Measurements from ENCODE around the gene IQGAP3. TPM values are rescaled to one million over a fixed set of nuclear protein-coding genes. Genes with fewer than 3 reads are reported as not detected.

Gene IQGAP3
- total and polyA plus RNA-seq, 2 of the 4 experiments (the other 2 are of a cell fraction), result 12.5 to 13.6 TPM

- TF ChIP-seq POLR2A (IDR thresholded peaks at IDR 0.05; ENCODE audit: low read depth, low read length) (no peak), MXI1 (IDR thresholded peaks at IDR 0.05; ENCODE audit: borderline replicate concordance, low read depth, low read length) (no peak), FOS (IDR thresholded peaks at IDR 0.05; ENCODE audit: low read depth, low read length) (no peak), SMC3 (IDR thresholded peaks at IDR 0.05; ENCODE audit: low read depth, low read length) (no peak), RCOR1 (IDR thresholded peaks at IDR 0.05; ENCODE audit: insufficient replicate concordance, low read length) (no peak)
- POLR2A ChIA-PET (ENCODE audit: unreplicated experiment), result no interaction called here
- Histone ChIP-seq H3K9ac (ENCODE audit: low read depth, low read length) (no peak overlapping the region), H2BK5ac (ENCODE audit: low read depth, low read length, poor library complexity, severe bottlenecking) (no peak overlapping the region), H4K5ac (ENCODE audit: low read depth, low read length) (no peak overlapping the region), H3K56ac (ENCODE audit: extremely low read depth, insufficient read depth, low read length) (no peak overlapping the region), H3K36me3 (ENCODE audit: control insufficient read depth, insufficient read depth, low read length) (peaks cover 5% of the 10 kb centered on the region), H2AFZ (replicated peaks; ENCODE audit: low read length, poor library complexity) (no peak overlapping the region), H4K91ac (ENCODE audit: insufficient read depth, low read depth, low read length) (no peak overlapping the region), H3K4me3 (ENCODE audit: insufficient read depth, low read depth, low read length) (no peak overlapping the region), H2BK120ac (ENCODE audit: low read depth, low read length) (no peak overlapping the region), H3K4me2 (ENCODE audit: low read depth, low read length) (no peak overlapping the region), H3K4ac (ENCODE audit: low read depth, low read length) (no peak overlapping the region), H3K27ac (ENCODE audit: insufficient read depth, low read length) (no peak overlapping the region), H3K27me3 (ENCODE audit: control insufficient read depth, insufficient read depth, low read length) (no peaks in the 10 kb centered on the region), H3K4me1 (ENCODE audit: control insufficient read depth, insufficient read depth, low read length) (no peaks in the 10 kb centered on the region), H3K14ac (replicated peaks; ENCODE audit: low read depth, low read length) (no peak overlapping the region), H4K8ac (ENCODE audit: low read depth in 2 of 2, low read length in 2 of 2) (no peak overlapping the region), H4K20me1 (ENCODE audit: insufficient read depth, low read length) (no peaks in the 10 kb centered on the region), H3K9me3 (ENCODE audit: control insufficient read depth, insufficient read depth, low read length) (no peaks in the 10 kb centered on the region), H3K9me1 (ENCODE audit: insufficient read depth, low read length) (no peaks in the 10 kb centered on the region), H3K23ac (ENCODE audit: low read depth, low read length) (no peak overlapping the region), H2AK9ac (replicated peaks; ENCODE audit: low read depth, low read length, poor library complexity) (no peak overlapping the region), H3K79me1 (ENCODE audit: low read depth in 1 of 2, low read length in 2 of 2) (0 out of 4 replicates have a peak, but pooled peaks cover 0 to 3% of the 10 kb centered on the region in 2 experiments), H2BK15ac (ENCODE audit: low read depth, low read length) (no peak overlapping the region), H2AK5ac (ENCODE audit: low read depth, low read length) (no peak overlapping the region), H2BK20ac (ENCODE audit: low read depth, low read length) (no peak overlapping the region), H3K18ac (ENCODE audit: low read depth, low read length) (no peak overlapping the region)
- no peak for DNase-seq
- WGBS, 2 experiments (ENCODE audit: extremely low coverage in 2 of 2, insufficient read length in 1 of 2), result no CpG with 5 or more reads among the region's 2 CpGs
- in situ Hi-C loops (cut with MboI; ENCODE audit: low sequenced_read_pairs) (no loop called here), intact Hi-C loops (cut with micrococcal nuclease) (no loop called here), dilution Hi-C loops (cut with HindIII; ENCODE audit: low sequenced_read_pairs, unreplicated experiment) (no loop called here)
- no peak for ATAC-seq (ENCODE audit: low read depth)
- CTCF ChIA-PET, result no interaction called here
- BruUV-seq (replicated peaks), result no TSS peak
These were observed 46.4 kb downstream of the IQGAP3 start for GRCh38 chr1:156525856-156526489.
